Measurements from ENCODE around the gene CIAO1. TPM values are rescaled to one million over a fixed set of nuclear protein-coding genes. Genes with fewer than 3 reads are reported as not detected.

CIAO1 gene
- total RNA-seq, 1 donor from 2014 or later: 63.1 TPM

- intact Hi-C loops (cut with micrococcal nuclease): no loop called here
- DNase-seq (no peak), ATAC-seq (no peak)
Measured at GRCh38 chr2:96317584-96317997, 51.6 kb downstream of the CIAO1 start.

- DNase-seq: no peak
- intact Hi-C loops (cut with micrococcal nuclease): no loop called here
- ATAC-seq: no peak
Measured at GRCh38 chr2:96318723-96319122, 52.7 kb downstream of the CIAO1 start.

DNA sequence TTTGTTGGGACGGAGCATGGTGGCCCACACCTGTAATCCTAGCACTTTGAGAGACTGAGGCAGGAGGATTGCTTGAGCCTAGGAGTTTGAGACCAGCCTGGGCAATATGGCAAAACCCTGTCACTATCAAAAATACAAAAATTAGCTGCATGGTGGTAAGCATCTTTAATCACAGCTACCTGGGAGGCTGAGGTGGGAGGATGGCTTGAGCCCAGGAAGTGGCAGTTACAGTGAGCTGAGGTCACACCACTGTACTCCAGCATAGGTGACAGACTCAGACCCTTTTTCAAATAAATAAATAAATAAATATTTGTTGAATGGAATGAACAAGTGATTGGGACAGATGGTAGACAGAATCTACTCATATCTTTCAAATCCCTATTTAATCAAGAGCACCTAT lies 53.4 kb downstream of the CIAO1 start:
- no peak for DNase-seq
- intact Hi-C loops (cut with micrococcal nuclease): no loop called here
- ATAC-seq: no peak

- no peak for DNase-seq
- intact Hi-C loops (cut with micrococcal nuclease): no loop called here
- ATAC-seq: no peak
Measured at GRCh38 chr2:96320326-96320725, 54.3 kb downstream of the CIAO1 start.

DNA sequence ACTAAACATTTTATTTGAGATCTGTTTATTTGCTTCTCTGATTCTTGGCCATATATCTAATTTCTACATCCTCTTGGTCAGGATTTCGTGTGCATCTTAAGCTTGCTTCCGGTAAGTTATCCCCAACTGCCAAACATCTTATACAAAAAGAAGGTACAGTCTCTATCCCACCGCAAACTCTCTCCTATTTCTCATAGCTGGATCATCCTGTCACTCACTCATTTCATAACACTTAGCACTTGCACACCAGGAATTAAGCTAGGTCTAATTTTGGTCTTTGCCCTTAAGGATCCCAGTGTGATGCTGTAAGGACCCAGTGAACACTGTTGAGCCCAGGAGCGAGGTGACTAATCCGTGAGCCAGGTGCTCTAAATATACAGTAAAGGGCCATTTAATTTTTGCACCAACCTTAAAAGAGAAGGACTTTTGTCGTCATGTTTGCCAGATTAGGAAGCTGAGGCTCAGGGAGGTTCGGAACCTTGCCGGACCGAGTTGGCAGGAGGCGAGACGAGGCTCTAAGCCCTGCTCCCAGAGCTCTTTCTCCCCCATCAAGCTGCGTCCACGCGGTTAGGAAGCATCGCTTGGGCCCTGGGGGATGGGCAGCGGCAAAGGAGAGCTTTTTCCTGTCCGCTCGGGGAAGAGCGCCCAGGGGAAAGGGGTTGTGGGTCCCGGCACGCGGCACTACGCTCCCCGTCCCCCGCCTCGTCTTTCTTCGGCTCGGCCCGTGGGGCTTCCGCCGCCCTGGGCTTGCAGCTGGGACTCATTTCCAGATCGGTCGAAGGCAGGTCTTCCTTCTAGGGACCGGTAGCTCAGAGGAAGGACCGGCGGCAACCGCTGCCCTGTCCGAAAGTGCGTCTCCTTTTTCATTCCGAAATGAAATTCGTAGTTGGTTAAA lies 55.0 kb downstream of the CIAO1 start:
- DNase-seq (peak; percentile 39), ATAC-seq (peak; percentile 65)
- intact Hi-C loops (cut with micrococcal nuclease): no loop called here

Other genes starting within 250 kb of the CIAO1 start
- gene GPAT2, start 231.3 kb upstream of the CIAO1 start, total RNA-seq: 5.5 TPM
- gene ADRA2B, start 149.7 kb upstream of the CIAO1 start, total RNA-seq: 5.0 TPM
- gene ASTL, start 127.7 kb upstream of the CIAO1 start, total RNA-seq: not detected
- 1.9 TPM for gene DUSP2, start 120.8 kb upstream of the CIAO1 start, total RNA-seq
- 214 TPM for gene STARD7, start 57.4 kb upstream of the CIAO1 start, total RNA-seq
- gene TMEM127, start 228 bp upstream of the CIAO1 start, total RNA-seq: 71.2 TPM
- 55.3 TPM for gene SNRNP200, start 39.3 kb downstream of the CIAO1 start, total RNA-seq
- 1.3 TPM for gene ITPRIPL1, start 59.1 kb downstream of the CIAO1 start, total RNA-seq
- 1.4 TPM for gene NCAPH, start 69.5 kb downstream of the CIAO1 start, total RNA-seq
- gene NEURL3, start 239.1 kb downstream of the CIAO1 start, total RNA-seq: not detected

Measured in left ventricle myocardium superior (tissue), 1 donor.